Measurements from ENCODE around the gene SYNPO.

SYNPO gene

DNA sequence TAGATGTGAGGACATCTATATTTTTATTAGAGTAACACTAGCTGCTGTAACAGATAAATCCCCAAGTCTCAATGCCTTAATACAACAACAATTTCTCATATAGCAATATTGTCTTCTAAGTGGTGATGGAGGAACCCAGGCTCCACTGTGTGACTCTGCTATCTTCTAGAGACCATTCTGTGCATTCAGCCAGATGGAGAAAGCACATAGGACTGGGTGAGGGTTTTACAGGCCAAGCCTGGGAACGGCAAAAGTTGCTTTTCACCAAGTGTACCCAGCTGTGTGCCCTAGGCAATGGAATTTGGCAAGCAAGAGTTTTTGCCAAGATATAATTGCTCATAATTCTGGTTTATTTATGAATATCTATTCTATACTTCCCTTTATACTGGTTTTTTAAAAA, 48.7 kb downstream of the SYNPO start:
- DNase-seq (ENCODE audit: low read depth, low spot score): no peak

DNA sequence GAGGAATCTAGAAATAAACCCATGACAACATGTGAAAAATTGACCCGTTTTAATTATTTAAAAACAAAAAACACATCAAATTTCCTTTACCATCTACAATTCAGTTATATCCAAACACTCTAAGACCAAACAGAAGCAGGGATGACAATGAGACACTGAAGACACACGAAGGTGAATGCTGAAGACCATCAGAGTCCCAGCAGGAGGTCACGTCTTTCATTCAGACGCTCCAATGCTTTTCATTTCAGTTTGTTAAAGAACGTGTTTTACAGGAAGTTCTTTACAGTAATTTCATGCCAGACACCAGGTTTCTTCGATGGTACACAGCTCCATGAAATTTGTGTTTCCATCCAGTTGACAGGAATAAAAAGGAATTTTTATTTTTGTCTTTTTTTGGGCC, 50.3 kb downstream of the SYNPO start:
- DNase-seq (ENCODE audit: low read depth, low spot score): no peak

GRCh38 chr5:150692276-150692675, 51.8 kb downstream of the SYNPO start:
- no peak for DNase-seq (ENCODE audit: low read depth, low spot score)

DNA sequence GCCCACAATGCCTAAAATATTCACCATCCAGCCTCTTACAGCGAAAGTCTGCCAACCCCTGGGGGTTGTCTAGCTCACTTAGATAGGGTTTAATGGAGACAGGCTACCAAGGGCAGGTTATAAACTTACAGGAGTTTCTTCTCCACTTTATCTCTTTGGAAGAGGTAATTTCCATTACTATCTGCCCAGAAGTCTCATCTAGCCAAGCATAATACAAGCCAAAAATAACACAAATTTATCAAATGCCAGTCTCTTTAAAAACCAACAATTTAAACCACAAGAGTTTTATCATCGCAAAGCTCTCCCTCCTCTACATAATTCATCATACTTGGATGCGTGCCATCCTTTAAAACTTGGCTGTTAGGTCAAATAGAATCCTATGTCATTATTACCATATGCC, 54.2 kb downstream of the SYNPO start:
- DNase-seq (ENCODE audit: low read depth, low spot score): no peak

- DNase-seq (ENCODE audit: low read depth, low spot score): no peak
Measured at GRCh38 chr5:150700246-150700593, 59.8 kb downstream of the SYNPO start.

DNA sequence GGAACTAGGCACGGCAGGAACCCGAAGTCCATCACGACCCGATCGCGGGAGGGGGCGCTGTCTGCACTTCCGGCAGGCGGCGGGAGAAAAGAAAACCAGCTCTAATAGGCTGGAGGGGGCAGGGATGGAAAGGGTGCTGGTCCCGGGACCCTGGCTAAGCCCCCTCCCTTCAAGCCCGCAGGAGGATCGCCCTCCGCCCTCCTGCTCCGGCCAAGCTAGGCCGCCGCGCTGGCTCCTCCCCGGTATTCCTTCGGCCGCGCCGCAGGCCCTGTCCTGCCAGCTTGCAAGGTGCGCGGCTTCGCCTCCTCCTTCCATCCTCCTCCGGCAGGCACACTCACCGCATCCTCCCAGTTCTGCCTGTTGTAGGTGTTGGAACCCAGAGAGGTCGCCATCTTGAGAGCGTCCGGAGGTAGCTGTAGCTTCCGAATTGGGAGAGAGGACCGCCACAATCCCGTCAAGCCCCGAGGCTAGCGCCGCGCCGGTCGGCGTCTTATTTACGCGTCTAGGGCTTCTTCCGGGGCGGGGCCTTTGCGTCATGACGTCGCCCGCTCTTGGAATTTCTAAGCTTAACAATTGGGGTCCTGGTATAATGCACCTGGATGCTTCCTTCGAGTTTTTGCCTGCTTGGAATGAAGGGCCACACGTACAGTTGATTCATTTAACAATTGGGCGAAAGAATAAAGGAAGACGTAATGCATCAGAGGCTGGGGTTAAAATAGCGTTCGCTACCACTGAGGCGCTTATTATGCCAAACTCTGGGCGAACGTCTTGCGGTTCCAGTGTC, 60.3 kb downstream of the SYNPO start, which contains the start of gene RBM22:
RBM22 (minus strand) TSS at position 469 of the 784 bp plus-strand sequence; CDS start at position 392, 77 bp downstream.
- DNase-seq (ENCODE audit: low read depth, low spot score): peak; percentile 87

GRCh38 chr5:150703762-150704161, 63.3 kb downstream of the SYNPO start:
- DNase-seq (ENCODE audit: low read depth, low spot score): no peak

GRCh38 chr5:150706776-150707390, 66.4 kb downstream of the SYNPO start:
- DNase-seq (ENCODE audit: low read depth, low spot score): no peak

Measured in activated CD4-positive, CD25-positive, alpha-beta regulatory T cell treated with anti-CD3 and anti-CD28 coated beads, Interleukin-2, amount 50 U/mL, for 16 hours (primary cell).